Measurements from ENCODE around the gene RGS9BP.

The RGS9BP gene

GRCh38 chr19:32719611-32720059 is 44.0 kb downstream of the RGS9BP start, which contains the start of gene TDRD12:
Gene TDRD12, plus strand, starts transcription at chr19:32719767. Its CDS starts 306 bp downstream, at chr19:32720073.
- DNase-seq (ENCODE audit: low spot score) = no peak
- POLR2A ChIA-PET (ENCODE audit: low non-redundant PET) = no interaction called here
- no peak for TF ChIP-seq CTCF (conservative IDR thresholded peaks at IDR 0.05; ENCODE audit: low read depth)
- CTCF ChIA-PET = no interaction called here
- H3K27ac ChIP-seq = no peak within 1 kb of the TSS

- ChIA-PET CTCF (no interaction called here), POLR2A (ENCODE audit: low non-redundant PET) (no interaction called here)
- no peak for DNase-seq (ENCODE audit: low spot score)
- no peak for TF ChIP-seq CTCF (conservative IDR thresholded peaks at IDR 0.05; ENCODE audit: low read depth)
- no peak overlapping the region for H3K27ac ChIP-seq
Measured at GRCh38 chr19:32720216-32720935, 44.7 kb downstream of the RGS9BP start.

- ChIA-PET CTCF (no interaction called here), POLR2A (ENCODE audit: low non-redundant PET) (no interaction called here)
Measured at GRCh38 chr19:32720936-32721250, 45.2 kb downstream of the RGS9BP start.

More at GRCh38 chr19:32720936-32721250, 45.2 kb downstream of the RGS9BP start:
- no peak overlapping the region for H3K27ac ChIP-seq
- no peak for DNase-seq (ENCODE audit: low spot score)
- no peak for TF ChIP-seq CTCF (conservative IDR thresholded peaks at IDR 0.05; ENCODE audit: low read depth)
